A673 (cell line): ENCODE data around the gene ARRDC2.

ENCODE experiments used
- CTCF ChIP-seq: fragments of 300-800, 200-600 bp; sonication (generic); conservative IDR thresholded peaks from 2 replicates; pipeline ENCODE4 v1.5.1; 2017; ENCODE audit warnings: low read depth, mild to moderate bottlenecking, antibody characterized with exemption, low read length, moderate library complexity, mixed read lengths
- EZH2 ChIP-seq: fragments of 200-600 bp; sonication (generic); IDR thresholded peaks from 2 replicates; pipeline ENCODE4 v1.6.1; 2017; ENCODE audit warnings: borderline replicate concordance, low read depth, mild to moderate bottlenecking, mixed read lengths, antibody characterized with exemption, low read length; ENCODE audit not compliant: poor library complexity, severe bottlenecking

- TF ChIP-seq CTCF (no peak), EZH2 (no peak)
Measured at GRCh38 chr19:18027151-18027550, 19.2 kb downstream of the ARRDC2 start.
